HG03342 (cell line): Measurements from ENCODE around the gene FAM53C.
"Not testable (repeated sequence)": the region's sequence is repeated elsewhere in the genome, so short reads cannot be mapped to it uniquely, and the experiment has no call there.

Source experiments
- ATAC-seq: cut with Tn5 transposase; IDR thresholded peaks from one replicate; pipeline ENCODE4 v1.9.1; 2021; ENCODE audit warnings: mild to moderate bottlenecking, moderate library complexity; ENCODE audit not compliant: unreplicated experiment

Gene FAM53C

GRCh38 chr5:138389332-138389731 lies 51.3 kb downstream of the FAM53C start:
- no peak for ATAC-seq

GRCh38 chr5:138389911-138390310 lies 51.8 kb downstream of the FAM53C start:
- ATAC-seq = not testable (repeated sequence)

- no peak for ATAC-seq
Measured at GRCh38 chr5:138391859-138392386, 53.9 kb downstream of the FAM53C start.
